Neural cell (in vitro differentiated cells): ENCODE results near the gene BRI3.

Experiments
- CTCF ChIP-seq: fragments of 450-650 bp; IDR thresholded peaks from 2 replicates; pipeline ENCODE4 v1.5.1; 2014; ENCODE audit warnings: antibody characterized with exemption, mild to moderate bottlenecking, moderate library complexity; ENCODE audit not compliant: poor library complexity, severe bottlenecking
- EP300 ChIP-seq: fragments of 450-650 bp; conservative IDR thresholded peaks from 2 replicates; pipeline ENCODE4 v1.6.1; 2014; ENCODE audit warnings: antibody characterized with exemption, mild to moderate bottlenecking, moderate library complexity; ENCODE audit not compliant: poor library complexity, severe bottlenecking
- REST ChIP-seq: IDR thresholded peaks from 2 replicates; pipeline ENCODE4 v1.6.1; 2012; ENCODE audit warnings: borderline replicate concordance

DNA sequence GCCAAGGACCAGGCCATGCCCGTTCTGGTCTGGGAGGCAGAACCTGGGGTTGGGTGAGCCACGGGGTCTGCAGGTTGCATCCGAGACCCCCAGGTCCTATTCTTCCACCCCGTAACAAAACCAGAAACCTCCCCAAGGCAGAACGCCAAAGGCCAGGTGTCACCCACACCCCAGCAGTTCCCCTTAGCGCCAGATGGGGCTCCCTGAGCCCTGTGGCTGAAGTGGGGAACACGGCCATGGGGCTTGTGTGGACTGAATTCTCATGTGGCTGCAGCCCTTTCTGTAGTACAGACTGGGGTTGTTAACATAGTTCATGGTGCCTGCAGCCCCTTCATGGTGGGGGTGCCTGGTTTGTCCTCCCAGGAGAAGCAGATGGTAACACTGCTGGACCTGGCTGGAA, 10.2 kb downstream of the BRI3 start:
- no peak for TF ChIP-seq CTCF
- no peak for TF ChIP-seq EP300
- TF ChIP-seq REST = no peak
